Peyer's patch (tissue), 4 donors: ENCODE results near the gene C6orf132.

Experiments
- CTCF ChIP-seq, 6 experiments: fragments of 450-650 bp in 4 of 6; fragments of 200-600 bp in 2 of 6; sonication (generic) in 1 of 6; IDR thresholded peaks; one replicate each; pipeline ENCODE4 v1.5.1; 2017 to 2019; ENCODE audit warnings: antibody characterized with exemption in 6 of 6, mild to moderate bottlenecking in 3 of 6, moderate library complexity in 1 of 6
- POLR2A ChIP-seq, 2 donors: fragments of 450-650 bp; IDR thresholded peaks; one replicate each; pipeline ENCODE4 v1.5.1; 2017; ENCODE audit warnings: antibody characterized with exemption in 2 of 2, mild to moderate bottlenecking in 2 of 2, moderate library complexity in 2 of 2

GRCh38 chr6:42078386-42078785 lies 64.0 kb downstream of the C6orf132 start:
- TF ChIP-seq POLR2A (IDR thresholded peaks at IDR 0.05) (no peak), CTCF (IDR thresholded peaks at IDR 0.05) (no peak)
